IPS-20b (cell line): ENCODE data around the gene NET1.

Experiments
- H3K27ac ChIP-seq: one replicate; pipeline ENCODE4 v1.5.1; 2013; ENCODE audit warnings: low read length
- H3K27me3 ChIP-seq: 2 replicates; pipeline ENCODE4 v1.6.1; 2013; ENCODE audit warnings: mild to moderate bottlenecking, low read length, inconsistent platforms; ENCODE audit not compliant: insufficient read depth
- H3K36me3 ChIP-seq: 2 replicates; pipeline ENCODE4 v1.6.1; 2013; ENCODE audit warnings: low read depth, mild to moderate bottlenecking, inconsistent platforms, low read length, moderate library complexity; ENCODE audit not compliant: insufficient read depth
- H3K4me1 ChIP-seq: 2 replicates; pipeline ENCODE4 v1.6.1; 2013; ENCODE audit warnings: mild to moderate bottlenecking, control low read depth, inconsistent platforms, low read length, moderate library complexity; ENCODE audit not compliant: insufficient read depth
- H3K4me3 ChIP-seq: 2 replicates; pipeline ENCODE4 v1.5.1; 2013; ENCODE audit warnings: mild to moderate bottlenecking, low read length, inconsistent platforms
- H3K9ac ChIP-seq: 2 replicates; pipeline ENCODE4 v1.6.1; 2013; ENCODE audit warnings: low read depth, mild to moderate bottlenecking, inconsistent platforms, low read length, moderate library complexity
- H3K9me3 ChIP-seq: 2 replicates; pipeline ENCODE4 v1.6.1; 2013; ENCODE audit warnings: mild to moderate bottlenecking, low read depth, low read length, inconsistent platforms; ENCODE audit not compliant: insufficient read depth

NET1 gene

DNA sequence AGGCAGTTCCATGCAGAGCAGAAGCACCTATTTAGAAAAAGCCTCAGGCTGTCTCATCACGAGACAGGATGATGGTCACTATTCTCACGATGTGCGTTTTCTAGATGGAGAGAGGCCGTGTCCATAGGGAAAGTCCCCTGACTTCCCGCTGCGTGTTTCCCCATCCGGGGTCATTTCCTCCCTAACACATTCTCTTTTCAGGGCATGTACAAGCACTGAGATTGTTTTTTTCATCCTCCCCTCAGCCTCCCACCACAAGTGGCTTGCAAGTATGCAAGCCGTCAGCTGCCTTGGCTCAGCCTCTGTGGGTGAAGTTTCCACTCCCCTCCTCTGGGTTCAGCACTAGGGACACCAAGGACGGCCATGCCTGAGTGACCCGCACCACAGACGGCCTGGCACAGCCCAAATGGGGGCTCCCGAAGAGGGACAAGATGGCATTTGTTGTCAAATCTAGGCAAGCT, 89.7 kb downstream of the NET1 start:
- Histone ChIP-seq H3K4me3 (no peak overlapping the region), H3K27ac (no peak overlapping the region), H3K36me3 (no peaks in the 10 kb centered on the region), H3K9me3 (no peaks in the 10 kb centered on the region), H3K9ac (no peak overlapping the region), H3K27me3 (no peaks in the 10 kb centered on the region), H3K4me1 (no peaks in the 10 kb centered on the region)

DNA sequence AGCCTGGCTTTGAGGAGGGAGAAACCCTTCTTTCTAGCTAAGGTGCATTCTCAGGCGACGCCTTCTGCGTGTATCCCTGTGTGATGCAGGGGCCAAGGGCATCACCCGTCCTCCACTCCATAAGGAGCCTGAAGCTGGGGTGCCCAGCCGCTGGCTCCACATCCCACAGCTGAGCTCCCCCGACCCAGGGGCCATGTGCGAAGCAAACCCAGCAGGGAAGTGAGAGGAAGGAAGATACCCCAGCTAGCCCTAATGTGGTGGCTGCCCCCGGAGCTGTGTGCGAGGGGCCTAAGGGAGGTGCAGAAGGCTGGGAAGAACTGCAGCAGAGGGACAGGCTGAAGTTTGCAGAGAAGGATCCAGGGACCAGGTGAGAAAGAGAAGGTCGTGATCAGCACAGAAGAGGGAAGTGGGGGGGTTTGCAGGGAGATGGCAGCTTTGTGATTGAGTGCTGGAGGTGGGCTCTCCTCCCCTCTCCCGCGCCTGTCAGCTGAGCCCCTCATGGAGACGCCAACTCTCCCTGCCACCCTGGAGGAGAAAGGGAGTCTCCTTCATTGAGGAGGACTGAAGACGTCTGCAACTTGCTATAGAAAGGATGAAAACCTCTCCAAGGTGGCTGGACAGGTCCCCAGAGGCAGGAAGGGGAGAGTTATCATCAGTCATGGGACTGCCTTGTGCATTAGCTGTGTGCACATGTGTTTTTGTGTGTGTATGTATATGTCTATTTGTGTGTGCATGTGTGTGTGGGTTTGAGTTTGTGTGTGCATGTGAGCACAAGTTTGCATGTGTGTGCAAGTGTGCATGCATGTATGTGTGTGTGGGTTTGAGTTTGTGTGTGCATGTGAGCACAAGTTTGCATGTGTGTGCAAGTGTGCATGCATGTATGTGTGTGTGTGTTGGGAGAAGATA, 90.5 kb downstream of the NET1 start:
- no peaks in the 10 kb centered on the region for H3K4me1 ChIP-seq
- no peaks in the 10 kb centered on the region for H3K27me3 ChIP-seq
- H3K36me3 ChIP-seq, result no peaks in the 10 kb centered on the region
- H3K9ac ChIP-seq, result no peak overlapping the region
- no peaks in the 10 kb centered on the region for H3K9me3 ChIP-seq
- no peak overlapping the region for H3K4me3 ChIP-seq
- H3K27ac ChIP-seq, result no peak overlapping the region

DNA sequence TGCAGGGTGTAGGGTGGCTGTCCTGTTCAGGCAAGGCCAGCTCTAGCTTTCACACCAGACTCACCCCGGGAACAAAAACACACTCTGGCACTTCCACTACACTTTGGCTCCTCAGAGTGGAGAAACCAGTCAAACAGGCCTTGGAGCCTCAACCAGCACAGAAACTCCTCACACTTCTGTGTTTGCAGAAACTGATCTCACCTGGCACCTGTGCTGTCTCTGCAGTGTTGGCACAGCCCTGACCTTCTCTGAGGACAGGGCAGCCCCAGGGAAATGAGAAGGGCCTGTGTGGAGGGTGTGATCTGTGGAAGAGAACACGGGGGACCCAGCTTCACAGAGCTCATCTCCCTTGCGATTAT, 91.1 kb downstream of the NET1 start:
- Histone ChIP-seq H3K27me3 (no peaks in the 10 kb centered on the region), H3K36me3 (no peaks in the 10 kb centered on the region), H3K9ac (no peak overlapping the region), H3K4me3 (no peak overlapping the region), H3K9me3 (no peaks in the 10 kb centered on the region), H3K4me1 (no peaks in the 10 kb centered on the region), H3K27ac (no peak overlapping the region)

DNA sequence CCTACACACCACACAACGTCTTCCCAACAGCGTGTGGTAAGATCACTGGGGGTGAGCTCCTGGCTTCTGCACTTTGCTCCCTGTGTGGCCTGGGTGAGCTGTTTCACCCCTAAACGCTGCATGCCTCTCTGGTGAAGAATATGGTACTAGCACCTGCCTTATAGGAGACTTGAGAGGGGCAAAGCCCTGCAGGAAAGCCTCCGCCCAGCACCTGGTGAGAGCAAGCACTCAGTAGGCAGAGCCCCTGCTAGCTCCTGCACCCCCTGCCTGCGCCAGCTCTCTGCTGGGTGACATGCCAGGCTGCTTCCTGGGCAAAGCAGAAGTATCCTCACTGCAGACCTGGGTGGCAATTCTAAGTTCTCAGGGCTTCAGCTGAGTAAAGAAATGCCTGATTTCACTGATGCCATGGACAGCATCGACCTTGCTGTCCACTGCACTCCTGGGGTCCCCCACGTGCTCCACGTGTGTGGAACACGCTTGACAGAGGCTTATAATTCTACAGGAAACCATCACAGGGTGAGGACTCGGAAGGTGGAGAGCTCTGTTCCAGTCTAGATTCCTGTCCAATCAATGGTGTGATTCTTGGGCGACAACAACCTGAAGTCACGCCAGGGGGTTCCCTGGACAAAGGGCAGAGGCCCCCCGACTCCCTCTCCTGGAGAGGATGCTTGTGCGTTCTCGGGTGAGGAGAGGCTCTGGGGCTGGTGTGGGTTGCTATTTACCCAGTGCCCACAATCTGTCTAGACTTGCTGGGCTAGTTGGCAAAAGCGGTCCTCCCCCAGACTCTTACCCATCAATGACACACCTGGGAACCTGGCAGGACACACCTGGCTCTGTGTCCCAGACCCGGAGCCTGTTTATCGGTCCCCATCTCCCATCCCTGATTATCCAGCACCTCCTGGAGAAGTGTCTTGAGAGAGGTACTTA, 92.1 kb downstream of the NET1 start:
- H3K36me3 ChIP-seq, result no peaks in the 10 kb centered on the region
- no peak overlapping the region for H3K27ac ChIP-seq
- no peak overlapping the region for H3K4me3 ChIP-seq
- no peaks in the 10 kb centered on the region for H3K4me1 ChIP-seq
- H3K9me3 ChIP-seq, result no peaks in the 10 kb centered on the region
- H3K9ac ChIP-seq, result no peak overlapping the region
- no peaks in the 10 kb centered on the region for H3K27me3 ChIP-seq

DNA sequence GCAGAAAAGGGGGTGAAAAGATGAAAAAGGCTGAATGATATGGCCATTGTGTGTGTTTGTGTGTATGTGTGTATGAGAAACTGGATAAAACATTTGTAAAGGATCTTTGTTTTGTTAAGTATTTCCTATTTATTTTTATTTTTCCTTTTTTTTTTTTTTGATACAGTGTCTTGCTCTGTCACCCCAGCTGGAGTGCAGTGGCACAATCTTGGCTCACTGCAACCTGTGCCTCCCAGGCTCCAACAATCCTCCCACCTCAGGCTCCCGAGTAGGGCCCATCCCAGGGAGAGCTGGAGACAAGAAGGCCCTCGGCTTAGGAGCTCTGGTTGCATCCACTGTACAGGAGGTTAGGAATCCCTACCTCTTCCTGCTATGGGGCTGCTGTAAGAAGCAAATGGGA, 93.9 kb downstream of the NET1 start:
- Histone ChIP-seq H3K4me1 (no peaks in the 10 kb centered on the region), H3K36me3 (no peaks in the 10 kb centered on the region), H3K27me3 (no peaks in the 10 kb centered on the region), H3K9me3 (no peaks in the 10 kb centered on the region), H3K4me3 (no peak overlapping the region), H3K9ac (no peak overlapping the region), H3K27ac (no peak overlapping the region)

DNA sequence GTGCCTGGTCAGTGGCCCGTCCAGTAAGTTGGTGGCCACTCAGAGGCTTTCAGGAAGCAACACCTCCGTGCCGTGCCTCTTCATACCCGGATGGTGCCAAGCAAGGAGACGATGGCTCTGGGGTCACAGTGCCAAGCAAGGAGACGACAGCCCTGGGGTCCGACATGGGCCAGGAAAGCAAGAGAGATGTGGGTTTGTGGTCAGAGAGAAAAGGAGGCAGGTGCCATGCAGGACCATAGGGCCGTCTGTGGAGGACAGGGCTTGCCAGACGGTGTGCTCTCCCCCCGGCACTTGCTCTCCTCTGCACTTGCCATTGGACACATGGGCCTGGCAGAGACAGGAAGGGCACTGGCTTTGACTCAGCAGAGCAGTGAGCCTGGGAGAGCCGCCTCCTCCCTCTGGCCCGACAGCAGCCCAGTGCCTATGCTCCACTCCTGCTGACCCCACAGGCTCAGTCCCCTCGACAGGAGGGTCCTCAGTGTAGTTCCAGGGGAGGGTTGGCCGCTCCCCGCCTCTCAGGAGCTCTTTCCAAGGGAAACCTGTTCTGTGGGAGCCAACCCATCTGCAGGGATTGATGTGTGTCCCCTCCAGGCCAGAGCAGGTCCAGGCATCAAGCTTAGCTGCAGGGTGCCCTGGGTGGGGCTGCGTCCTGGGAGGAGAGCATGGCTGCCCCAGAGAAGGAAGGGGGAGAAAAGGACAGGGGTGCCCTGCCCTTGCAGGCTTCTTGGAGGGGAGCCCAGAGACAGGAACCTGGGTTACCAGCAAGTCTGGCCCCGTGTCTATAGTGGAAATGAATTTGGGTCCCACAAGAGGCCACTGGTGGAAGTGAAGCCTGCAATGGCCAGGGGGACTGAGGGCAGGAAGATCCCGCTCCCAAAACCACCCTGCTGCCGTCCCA, 94.6 kb downstream of the NET1 start:
- Histone ChIP-seq H3K9ac (no peak overlapping the region), H3K27ac (no peak overlapping the region), H3K36me3 (no peaks in the 10 kb centered on the region), H3K4me1 (no peaks in the 10 kb centered on the region), H3K9me3 (no peaks in the 10 kb centered on the region), H3K27me3 (no peaks in the 10 kb centered on the region), H3K4me3 (no peak overlapping the region)

DNA sequence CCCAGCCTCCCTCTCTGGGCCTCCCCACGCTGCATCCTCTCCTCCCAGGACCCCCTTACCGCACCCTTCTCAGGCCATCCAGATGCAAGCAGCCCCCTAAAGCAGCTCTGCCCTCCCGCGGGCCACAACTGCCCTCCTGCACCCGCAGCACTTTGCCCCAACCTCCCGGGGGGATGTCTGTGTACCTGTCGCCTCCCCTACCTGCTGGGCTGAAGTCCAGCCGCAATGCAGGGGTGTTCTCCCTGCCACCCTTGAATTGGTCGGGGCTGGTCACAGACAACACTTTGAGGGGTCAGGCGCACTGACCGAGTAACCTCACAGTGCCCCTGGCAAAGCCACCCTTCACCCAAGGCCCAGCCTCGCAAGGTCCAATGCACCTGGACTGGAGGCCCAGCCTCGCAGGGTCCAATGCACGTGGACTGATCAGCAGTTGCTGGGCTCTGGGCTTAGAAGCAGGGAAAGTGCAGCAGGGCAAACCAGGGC, 95.3 kb downstream of the NET1 start:
- Histone ChIP-seq H3K9ac (no peak overlapping the region), H3K4me1 (no peaks in the 10 kb centered on the region), H3K9me3 (no peaks in the 10 kb centered on the region), H3K27ac (no peak overlapping the region), H3K36me3 (no peaks in the 10 kb centered on the region), H3K27me3 (no peaks in the 10 kb centered on the region), H3K4me3 (no peak overlapping the region)

DNA sequence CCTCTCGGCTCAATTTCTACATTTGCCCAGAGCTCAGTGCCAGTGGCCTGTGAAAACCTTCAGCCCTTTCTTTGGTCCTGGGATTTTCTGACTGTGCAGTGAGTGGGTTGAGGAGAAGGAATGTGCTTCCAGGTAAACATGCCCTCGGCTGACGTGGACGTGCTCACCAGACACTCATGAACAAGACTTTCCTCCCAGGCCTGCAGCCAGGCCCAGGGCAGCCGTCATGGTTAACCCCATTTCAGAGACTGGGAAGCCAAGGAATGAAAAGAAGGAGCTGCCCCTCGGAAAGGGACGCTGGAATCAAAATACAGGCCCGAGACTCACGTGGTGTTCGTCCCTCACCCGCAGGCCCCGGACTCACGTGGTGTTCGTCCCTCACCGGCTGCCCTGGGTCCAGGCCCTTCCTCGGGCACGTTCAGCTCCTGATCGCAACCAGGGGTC, 95.8 kb downstream of the NET1 start:
- no peaks in the 10 kb centered on the region for H3K9me3 ChIP-seq
- no peak overlapping the region for H3K4me3 ChIP-seq
- no peaks in the 10 kb centered on the region for H3K36me3 ChIP-seq
- H3K27ac ChIP-seq, result no peak overlapping the region
- no peaks in the 10 kb centered on the region for H3K4me1 ChIP-seq
- no peak overlapping the region for H3K9ac ChIP-seq
- H3K27me3 ChIP-seq, result no peaks in the 10 kb centered on the region
